ENCODE data around the gene TRIP13.

- TF ChIP-seq, protein P1, sequence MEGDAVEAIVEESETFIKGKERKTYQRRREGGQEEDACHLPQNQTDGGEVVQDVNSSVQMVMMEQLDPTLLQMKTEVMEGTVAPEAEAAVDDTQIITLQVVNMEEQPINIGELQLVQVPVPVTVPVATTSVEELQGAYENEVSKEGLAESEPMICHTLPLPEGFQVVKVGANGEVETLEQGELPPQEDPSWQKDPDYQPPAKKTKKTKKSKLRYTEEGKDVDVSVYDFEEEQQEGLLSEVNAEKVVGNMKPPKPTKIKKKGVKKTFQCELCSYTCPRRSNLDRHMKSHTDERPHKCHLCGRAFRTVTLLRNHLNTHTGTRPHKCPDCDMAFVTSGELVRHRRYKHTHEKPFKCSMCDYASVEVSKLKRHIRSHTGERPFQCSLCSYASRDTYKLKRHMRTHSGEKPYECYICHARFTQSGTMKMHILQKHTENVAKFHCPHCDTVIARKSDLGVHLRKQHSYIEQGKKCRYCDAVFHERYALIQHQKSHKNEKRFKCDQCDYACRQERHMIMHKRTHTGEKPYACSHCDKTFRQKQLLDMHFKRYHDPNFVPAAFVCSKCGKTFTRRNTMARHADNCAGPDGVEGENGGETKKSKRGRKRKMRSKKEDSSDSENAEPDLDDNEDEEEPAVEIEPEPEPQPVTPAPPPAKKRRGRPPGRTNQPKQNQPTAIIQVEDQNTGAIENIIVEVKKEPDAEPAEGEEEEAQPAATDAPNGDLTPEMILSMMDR (IDR thresholded peaks at IDR 0.05; ENCODE audit: low read depth, low read length) = no peak
- TF ChIP-seq EZH2phosphoT487 (IDR thresholded peaks at IDR 0.05; ENCODE audit: low read depth) = no peak
Observed at GRCh38 chr5:960551-960950, 67.9 kb downstream of the TRIP13 start.
